HG02840 (cell line): ENCODE results near the gene NKD1.
"Not testable (repeated sequence)": the region's sequence is repeated elsewhere in the genome, so short reads cannot be mapped to it uniquely, and the experiment has no call there.

Source experiments
- ATAC-seq: cut with Tn5 transposase; IDR thresholded peaks from one replicate; pipeline ENCODE4 v1.9.1; 2021; ENCODE audit warnings: mild to moderate bottlenecking, moderate library complexity, moderate number of reproducible peaks; ENCODE audit not compliant: unreplicated experiment, low FRiP score

Gene NKD1

GRCh38 chr16:50548125-50548908 lies at the start of gene NKD1:
TSS of gene NKD1 (plus strand) at chr16:50548396. CDS start at chr16:50548554, 158 bp downstream.
- peak; percentile 80 for ATAC-seq

GRCh38 chr16:50498431-50499155 lies 49.6 kb upstream of the NKD1 start:
- ATAC-seq = no peak

- ATAC-seq = no peak
Observed at GRCh38 chr16:50499254-50499653, 48.9 kb upstream of the NKD1 start.

- ATAC-seq = no peak
Observed at GRCh38 chr16:50500171-50500874, 47.9 kb upstream of the NKD1 start.

GRCh38 chr16:50501251-50501650 lies 46.9 kb upstream of the NKD1 start:
- ATAC-seq = no peak

GRCh38 chr16:50501986-50502615 lies 46.1 kb upstream of the NKD1 start:
- no peak for ATAC-seq

GRCh38 chr16:50502616-50503011 lies 45.6 kb upstream of the NKD1 start:
- ATAC-seq = no peak

- ATAC-seq = not testable (repeated sequence)
Observed at GRCh38 chr16:50503868-50504531, 44.2 kb upstream of the NKD1 start.

- ATAC-seq = no peak
Observed at GRCh38 chr16:50505115-50505514, 43.1 kb upstream of the NKD1 start.

- ATAC-seq = no peak
Observed at GRCh38 chr16:50505714-50506542, 42.3 kb upstream of the NKD1 start.

GRCh38 chr16:50506543-50506937 lies 41.7 kb upstream of the NKD1 start:
- ATAC-seq = no peak

GRCh38 chr16:50507397-50507796 lies 40.8 kb upstream of the NKD1 start:
- ATAC-seq = no peak

- ATAC-seq = no peak
Observed at GRCh38 chr16:50509521-50510341, 38.5 kb upstream of the NKD1 start.

GRCh38 chr16:50515218-50515617 lies 33.0 kb upstream of the NKD1 start:
- ATAC-seq = no peak

- no peak for ATAC-seq
Observed at GRCh38 chr16:50516401-50516800, 31.8 kb upstream of the NKD1 start.

GRCh38 chr16:50516890-50517289 lies 31.3 kb upstream of the NKD1 start:
- no peak for ATAC-seq

- ATAC-seq = no peak
Observed at GRCh38 chr16:50517450-50518252, 30.5 kb upstream of the NKD1 start.

- ATAC-seq = no peak
Observed at GRCh38 chr16:50519001-50519400, 29.2 kb upstream of the NKD1 start.
